NT2/D1 (cell line): ENCODE data around the gene FZD8.

Source experiments
- SUZ12 ChIP-seq: IDR thresholded peaks from 2 replicates; pipeline ENCODE4 v1.6.1; 2011; ENCODE audit not compliant: insufficient read length, insufficient read depth; ENCODE audit errors: extremely low read depth
- YY1 ChIP-seq: IDR thresholded peaks from 2 replicates; pipeline ENCODE4 v1.6.1; 2011; ENCODE audit not compliant: insufficient read length, insufficient read depth
- ZNF274 ChIP-seq: IDR thresholded peaks from 2 replicates; pipeline ENCODE4 v1.6.1; 2011; ENCODE audit warnings: mild to moderate bottlenecking, low read depth, low read length

- TF ChIP-seq YY1 (no peak), SUZ12 (no peak), ZNF274 (no peak)
Measured at GRCh38 chr10:35592441-35592840, 49.7 kb downstream of the FZD8 start.
